Inferior parietal cortex (tissue), 1 donor: ENCODE measurements around the gene UGT2B11.
"Not testable (repeated sequence)": the region's sequence is repeated elsewhere in the genome, so short reads cannot be mapped to it uniquely, and the experiment has no call there.

Experiments
- DNase-seq: peaks from one replicate; pipeline ENCODE4 v3.0.0-alpha.2; 2016; ENCODE audit errors: extremely low spot score

UGT2B11 gene

GRCh38 chr4:69214716-69215115 is at the start of gene UGT2B11:
TSS of gene UGT2B11 (minus strand) at chr4:69214748. CDS start at chr4:69214722, 26 bp downstream.
- no peak for DNase-seq

DNA sequence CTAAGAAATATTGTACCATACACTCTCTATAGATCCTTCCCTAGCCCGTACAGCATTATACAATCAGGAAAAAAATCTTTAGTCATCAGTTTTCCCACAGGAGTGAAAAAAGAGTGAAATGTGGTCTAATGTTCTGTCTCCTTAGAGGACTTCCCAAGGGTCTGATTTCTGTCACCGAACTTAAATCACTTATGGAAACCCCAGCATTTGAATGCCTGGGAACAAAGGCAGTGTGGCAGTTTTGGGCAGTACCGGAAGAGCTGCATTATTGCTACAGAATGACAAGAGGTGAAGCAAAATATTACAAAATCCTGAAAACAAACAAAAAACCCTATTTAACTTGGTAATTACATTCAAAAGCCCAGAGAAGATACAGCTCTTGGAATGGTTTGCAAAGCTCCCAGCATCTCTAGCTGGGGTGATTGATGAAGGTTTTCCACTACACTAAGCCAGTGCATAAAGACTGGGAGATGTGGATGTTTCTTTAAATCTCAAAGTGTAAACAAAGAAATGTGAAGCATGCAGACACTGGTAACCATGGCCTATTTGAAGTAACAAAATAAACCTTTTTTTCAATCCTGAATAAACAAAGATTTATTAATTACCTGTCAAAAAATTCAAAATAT is 38.7 kb upstream of the UGT2B11 start:
- not testable (repeated sequence) for DNase-seq

DNA sequence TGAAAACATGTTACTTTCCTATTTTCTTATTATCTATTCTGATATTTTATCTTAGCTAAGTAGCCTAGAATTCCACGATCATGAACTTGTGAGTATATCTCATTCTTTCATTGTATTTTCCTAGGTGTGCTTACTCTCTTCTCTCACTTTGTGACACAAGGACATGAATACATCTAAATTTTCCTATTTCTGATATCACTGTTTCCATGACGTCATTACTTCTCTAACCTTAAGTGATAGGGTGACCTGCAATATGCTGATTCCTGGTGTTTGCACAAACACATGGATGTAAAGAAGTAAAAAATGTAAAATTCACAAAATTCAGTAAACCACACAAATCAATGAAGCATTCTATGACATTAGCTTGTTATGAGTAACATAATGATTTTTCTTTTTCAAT is 36.3 kb upstream of the UGT2B11 start:
- DNase-seq = not testable (repeated sequence)

GRCh38 chr4:69242562-69243240 is 28.2 kb upstream of the UGT2B11 start:
- not testable (repeated sequence) for DNase-seq

- DNase-seq = not testable (repeated sequence)
Observed at GRCh38 chr4:69241746-69242145, 27.2 kb upstream of the UGT2B11 start.

- not testable (repeated sequence) for DNase-seq
Observed at GRCh38 chr4:69240787-69241186, 26.2 kb upstream of the UGT2B11 start.

DNA sequence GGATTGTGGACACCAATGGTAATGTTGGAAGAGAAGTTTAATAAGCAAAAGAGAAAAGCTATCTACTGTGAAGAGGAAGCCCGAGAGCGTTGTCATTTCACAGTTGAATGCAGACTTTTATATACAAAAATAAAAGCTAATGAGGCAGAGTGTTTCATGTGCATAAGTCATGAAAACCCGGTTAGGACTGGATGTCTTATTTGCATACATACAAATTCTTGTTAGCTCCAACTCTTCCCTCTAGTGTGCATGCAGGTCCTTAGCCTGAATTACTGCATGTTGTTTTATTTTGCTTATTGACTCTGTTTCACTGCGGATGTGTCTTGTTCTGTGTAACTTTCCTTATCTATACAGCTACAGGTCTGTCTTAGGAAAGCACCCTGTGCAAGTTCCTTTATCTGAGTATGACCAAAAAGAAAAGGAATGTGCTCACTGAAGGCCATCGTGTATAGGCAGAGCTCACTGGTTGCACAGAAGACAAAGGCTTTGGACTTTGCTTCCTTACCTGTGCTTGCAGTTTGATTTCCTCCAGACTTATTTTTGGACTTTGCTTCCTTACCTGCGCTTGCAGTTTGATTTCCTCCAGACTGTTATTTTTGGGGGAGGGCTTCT is 25.1 kb upstream of the UGT2B11 start:
- DNase-seq = no peak

DNA sequence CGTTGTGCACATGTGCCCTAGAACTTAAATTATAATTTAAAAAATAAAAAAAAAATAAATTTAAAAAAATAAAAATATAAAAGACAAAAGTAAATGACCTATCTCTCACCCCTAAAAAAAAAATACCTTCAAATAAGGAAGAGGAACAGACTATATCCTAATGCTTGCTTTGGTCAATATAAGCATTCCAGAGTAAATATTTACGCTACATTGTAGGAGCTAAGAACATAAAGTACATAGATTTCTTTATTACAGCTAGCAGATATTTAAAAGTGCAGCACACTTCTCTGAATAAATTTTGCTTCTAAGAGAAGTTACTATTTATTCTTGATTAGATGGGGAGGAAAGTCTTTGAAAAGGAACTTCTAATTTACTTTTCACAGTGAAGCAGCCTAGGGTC is 24.5 kb upstream of the UGT2B11 start:
- no peak for DNase-seq

DNA sequence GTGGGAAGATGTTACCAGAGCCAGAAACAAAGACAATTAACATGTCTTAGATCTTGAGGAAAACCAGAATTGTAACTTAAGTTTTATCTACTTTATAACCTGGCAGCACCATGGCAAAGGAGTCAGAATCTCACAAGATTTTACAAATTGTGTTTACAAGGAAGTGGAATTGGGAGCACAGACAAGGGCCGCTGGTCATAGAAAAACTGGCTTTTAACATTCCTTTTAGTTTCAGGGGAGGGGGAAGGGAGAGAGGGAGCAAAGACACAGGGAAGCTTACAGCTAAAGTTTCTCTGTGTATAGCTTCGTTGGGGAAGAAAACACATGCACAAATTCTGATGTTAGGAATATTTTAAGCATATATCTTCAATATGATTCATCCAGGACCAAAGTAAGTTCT is 10.3 kb upstream of the UGT2B11 start:
- DNase-seq = no peak

- not testable (repeated sequence) for DNase-seq
Observed at GRCh38 chr4:69223277-69223676, 8.7 kb upstream of the UGT2B11 start.

GRCh38 chr4:69218491-69218890 is 3.9 kb upstream of the UGT2B11 start:
- DNase-seq = not testable (repeated sequence)

DNA sequence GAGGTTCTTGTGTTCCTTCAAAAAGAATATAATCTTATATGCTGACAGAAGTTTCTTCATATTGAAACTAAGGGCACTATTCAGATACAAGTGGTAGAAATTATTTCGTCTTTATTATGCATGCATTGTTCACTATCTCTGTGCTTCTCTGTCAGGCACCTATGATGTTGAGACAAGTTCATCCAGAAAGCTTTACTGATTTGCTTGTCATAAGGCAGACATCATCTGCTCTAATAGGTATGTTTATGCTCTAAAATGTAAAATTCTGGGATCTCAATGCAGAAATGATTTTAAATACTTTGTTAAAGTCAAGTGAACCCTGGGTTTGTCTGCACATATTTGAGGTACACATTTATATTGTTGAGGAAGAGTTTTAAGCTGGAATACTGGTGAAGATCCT is 3.6 kb downstream of the UGT2B11 start:
- no peak for DNase-seq

GRCh38 chr4:69198506-69198905 is 16.0 kb downstream of the UGT2B11 start:
- DNase-seq = not testable (repeated sequence)

- DNase-seq = no peak
Observed at GRCh38 chr4:69196209-69196965, 18.2 kb downstream of the UGT2B11 start.

- DNase-seq = no peak
Observed at GRCh38 chr4:69194166-69194565, 20.4 kb downstream of the UGT2B11 start.

DNA sequence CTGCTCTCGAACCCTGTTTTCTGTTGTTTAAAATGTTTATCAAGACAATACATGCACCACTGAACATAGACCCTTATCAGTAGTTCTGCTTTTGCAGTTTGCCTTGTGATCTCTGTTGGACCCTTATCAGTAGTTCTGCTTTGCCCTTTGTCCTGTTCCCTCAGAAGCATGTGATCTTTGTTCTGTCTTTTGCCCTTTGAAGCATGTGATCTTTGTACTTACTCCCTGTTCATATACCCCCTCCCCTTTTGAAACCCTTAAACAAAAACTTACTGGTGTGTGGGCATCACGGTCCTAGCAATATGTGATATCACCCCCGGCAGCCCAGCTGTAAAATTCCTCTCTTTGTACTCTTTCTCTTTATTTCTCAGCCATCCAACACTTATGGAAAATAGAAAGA is 22.6 kb downstream of the UGT2B11 start:
- DNase-seq = not testable (repeated sequence)

- DNase-seq = not testable (repeated sequence)
Observed at GRCh38 chr4:69190621-69191020, 23.9 kb downstream of the UGT2B11 start.

DNA sequence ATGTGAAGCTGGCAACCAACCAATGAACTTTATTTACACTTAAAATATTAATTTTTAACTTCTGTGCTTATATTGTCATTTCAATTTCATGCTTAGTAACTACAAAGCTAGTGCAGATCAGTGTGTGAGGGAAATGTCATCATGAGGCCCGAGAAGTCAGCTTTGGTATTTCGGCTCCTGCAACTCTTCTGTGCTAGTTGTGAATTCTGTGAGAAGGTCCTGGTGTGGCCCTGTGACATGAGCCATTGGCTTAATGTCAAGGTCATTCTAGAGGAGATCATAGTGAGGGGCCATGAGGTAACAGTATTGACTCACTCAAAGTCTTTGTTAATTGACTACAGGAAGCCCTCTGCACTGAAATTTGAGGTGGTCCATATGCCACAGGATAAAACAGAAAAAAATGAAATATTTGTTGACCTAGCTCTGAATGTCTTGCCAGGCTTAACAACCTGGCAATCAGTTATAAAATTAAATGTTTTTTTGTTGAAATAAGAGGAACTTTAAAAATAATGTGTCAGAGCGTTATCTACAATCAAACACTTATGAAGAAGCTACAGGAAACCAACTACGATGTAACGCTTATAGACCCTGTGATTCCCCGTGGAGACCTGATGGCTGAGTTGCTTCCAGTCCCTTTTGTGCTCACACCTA is 32.9 kb downstream of the UGT2B11 start:
- DNase-seq = not testable (repeated sequence)

DNA sequence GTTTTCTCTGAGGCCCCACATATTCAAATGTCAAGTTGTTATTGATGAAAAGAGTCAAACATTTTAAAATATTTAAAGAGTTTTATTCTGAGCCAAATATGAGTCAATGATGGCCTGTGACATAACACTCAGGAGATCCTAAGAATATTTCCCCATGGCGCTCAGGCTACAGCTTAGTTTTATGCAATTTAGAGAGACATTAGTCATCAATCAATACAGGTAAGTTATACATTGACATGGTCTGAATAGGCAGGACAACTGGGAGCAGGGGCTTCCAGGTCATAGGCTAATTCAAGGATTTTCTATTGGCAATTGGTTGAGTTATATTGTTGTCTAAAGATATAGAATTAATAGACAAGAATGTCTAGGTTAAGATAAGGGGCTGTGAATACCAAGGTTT is 34.7 kb downstream of the UGT2B11 start:
- not testable (repeated sequence) for DNase-seq

GRCh38 chr4:69178751-69179205 is 35.8 kb downstream of the UGT2B11 start:
- DNase-seq = not testable (repeated sequence)
